GM19397 (cell line): ENCODE data around the gene GSG1L.

ENCODE experiments used
- ATAC-seq: cut with Tn5 transposase; IDR thresholded peaks from one replicate; pipeline ENCODE4 v1.9.1; 2021; ENCODE audit warnings: mild to moderate bottlenecking, moderate library complexity; ENCODE audit not compliant: unreplicated experiment

GSG1L gene

GRCh38 chr16:27800817-27801216, 262.7 kb downstream of the GSG1L start:
- ATAC-seq, result no peak

DNA sequence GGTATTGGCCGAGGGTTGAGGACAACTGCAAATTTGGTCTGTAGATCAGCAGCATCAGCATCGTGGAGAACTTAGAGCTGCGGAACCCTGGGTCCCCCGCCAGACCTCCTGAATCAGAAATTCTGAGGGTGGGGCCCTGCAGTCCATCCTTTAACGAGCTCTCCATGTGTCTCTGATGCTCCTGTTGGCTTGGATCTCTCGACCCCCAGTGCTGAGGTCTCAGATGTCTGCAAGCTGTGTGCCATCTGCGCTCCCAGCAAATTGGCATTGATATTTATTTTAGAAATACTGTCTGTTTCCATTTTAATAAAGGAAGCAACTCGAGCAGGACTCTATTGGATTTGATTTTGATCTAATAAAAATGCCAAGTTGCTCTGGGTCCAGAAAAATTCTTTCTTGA, 263.6 kb downstream of the GSG1L start:
- ATAC-seq, result no peak

- ATAC-seq, result no peak
Observed at GRCh38 chr16:27798241-27798640, 265.3 kb downstream of the GSG1L start.

DNA sequence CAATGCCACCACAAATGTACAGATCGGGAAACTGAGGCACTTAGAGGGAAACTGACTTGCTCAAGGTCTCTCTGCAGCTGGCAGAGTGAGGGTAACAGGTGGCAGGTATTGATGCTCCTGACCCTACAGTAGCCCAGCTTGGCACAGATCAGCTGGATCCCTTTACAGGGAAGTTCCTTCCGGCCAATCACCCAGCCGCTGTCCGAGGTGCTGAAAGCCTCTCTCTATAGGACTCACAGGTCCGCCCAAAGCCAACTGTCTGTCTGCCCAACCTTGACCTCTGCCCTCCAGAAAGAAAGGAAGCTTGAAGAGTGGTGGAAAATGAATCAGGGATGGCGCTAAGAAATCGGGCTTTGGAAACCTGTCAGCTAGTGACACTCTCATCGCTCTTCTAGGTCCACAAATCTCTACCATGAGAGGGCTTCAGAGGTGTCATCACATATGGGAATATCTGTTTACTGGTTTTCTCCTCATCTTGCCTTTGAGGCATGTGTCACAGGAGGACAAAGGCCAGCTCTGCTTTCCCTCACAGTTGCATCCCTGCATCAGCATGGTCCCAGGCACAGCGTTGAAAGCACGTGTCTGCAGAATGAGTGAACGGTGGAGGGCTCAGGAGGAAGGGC, 267.4 kb downstream of the GSG1L start:
- ATAC-seq, result no peak

DNA sequence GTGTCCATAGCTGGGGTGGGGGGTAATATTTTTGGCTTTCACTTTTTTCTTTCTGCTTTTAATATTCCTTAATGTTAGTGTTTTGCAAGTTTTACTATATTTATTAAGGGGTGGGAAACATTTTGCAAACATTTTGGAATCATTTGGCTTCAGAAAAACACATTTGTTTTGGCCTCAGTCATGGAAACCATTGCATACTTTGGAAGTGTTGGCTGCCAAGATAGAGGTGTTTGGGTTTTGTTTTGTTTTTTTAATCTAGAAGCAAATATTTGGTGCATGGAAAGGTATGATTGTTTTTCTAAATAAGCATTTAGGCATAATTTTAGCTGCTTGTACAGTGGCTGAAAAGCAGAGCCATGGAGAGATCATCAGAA, 270.3 kb downstream of the GSG1L start:
- ATAC-seq, result no peak

DNA sequence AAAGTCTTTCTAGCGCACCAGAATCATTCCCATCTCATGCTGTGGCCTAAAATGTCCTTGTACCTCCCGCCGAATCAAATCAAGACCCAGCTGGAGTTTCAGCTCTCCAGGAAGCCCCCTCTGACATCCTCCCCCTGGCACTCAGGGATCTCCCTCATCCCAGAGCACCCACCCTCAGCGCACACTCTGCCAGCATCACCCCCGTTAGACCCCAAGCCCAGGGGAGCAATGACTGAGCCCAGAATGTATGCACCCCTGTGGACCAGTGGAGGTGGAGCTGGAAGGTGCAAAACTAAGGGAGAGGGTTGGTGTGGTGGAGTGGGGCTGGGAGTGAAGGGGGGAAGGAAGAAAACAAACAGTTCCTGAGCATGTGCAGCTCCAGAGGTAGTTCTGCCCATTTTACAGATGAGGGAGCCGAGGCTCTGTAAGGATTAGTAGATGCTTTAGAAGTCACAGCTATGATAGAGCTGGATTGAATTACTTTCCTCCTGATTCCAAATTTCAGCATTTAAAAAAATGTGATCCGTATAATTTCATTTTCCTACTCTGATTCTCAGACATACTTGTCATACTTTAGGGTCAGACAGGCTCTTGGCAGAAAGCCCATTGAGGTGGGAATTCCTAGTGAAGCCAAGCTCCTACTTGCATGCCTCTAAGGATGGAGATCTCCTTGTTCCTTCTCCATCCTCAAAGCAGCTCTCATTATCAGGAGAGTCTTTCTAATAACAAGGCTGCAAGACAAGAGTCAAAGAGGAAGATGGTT, 270.8 kb downstream of the GSG1L start:
- no peak for ATAC-seq

DNA sequence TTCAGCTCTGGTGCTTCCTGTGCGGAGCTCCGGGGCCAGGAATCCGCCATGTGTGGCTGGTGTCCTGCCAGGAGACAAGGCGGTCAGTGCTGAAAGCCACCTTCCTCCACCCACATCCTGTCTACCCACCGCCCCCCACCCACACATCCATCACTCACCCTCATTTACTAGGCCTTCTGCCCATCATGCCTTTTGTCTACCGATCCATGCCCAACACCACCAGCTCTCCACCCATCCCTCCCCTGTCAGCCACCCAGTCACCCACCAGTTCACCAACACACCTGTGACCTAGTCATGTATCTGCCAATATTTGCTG, 272.2 kb downstream of the GSG1L start:
- ATAC-seq, result no peak

GRCh38 chr16:27790546-27791403, 272.7 kb downstream of the GSG1L start:
- ATAC-seq, result no peak

DNA sequence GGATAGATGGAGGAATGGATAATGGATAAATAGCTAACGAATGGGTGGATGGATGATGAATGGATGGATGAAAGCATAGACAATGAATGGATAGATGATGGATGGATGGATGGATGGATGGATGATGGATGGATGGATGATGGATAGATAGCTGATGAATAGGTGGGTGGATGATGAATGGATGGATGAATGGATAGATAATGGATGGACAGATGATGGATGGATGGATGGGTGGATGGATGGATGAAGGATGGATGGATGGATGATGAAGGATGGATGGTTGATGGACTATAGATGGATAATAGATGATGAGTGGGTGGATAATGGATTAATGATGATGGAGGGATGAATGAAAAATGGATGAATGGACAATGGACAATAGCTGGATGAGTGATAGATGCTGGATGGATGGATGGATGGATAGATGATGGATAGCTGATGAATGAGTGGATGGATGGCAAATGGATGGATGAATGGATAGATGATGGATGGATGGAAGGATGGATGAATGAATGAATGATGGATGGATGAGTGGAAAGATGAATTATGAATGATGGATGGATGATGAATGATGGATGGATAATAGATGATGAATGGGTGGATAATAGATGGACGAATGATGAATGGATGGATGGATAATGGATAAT, 273.8 kb downstream of the GSG1L start:
- ATAC-seq, result no peak

DNA sequence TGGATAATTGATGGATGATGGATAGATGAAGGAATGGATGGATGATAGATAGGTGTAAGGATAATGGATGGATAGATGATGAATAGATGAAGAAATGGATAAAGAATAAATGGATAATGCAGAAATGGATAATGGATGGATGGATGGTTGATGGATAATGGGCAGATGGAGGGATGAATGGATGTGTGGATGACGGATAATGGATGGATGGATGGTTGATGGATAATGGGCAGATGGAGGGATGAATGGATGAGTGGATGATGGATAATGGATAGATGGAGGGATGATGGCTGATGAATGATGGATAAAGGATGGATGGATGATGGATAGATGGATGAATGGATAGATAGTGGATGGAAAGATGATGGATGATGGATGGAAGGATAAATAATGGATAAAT, 274.4 kb downstream of the GSG1L start:
- ATAC-seq, result no peak

GRCh38 chr16:27787665-27788064, 275.8 kb downstream of the GSG1L start:
- no peak for ATAC-seq

DNA sequence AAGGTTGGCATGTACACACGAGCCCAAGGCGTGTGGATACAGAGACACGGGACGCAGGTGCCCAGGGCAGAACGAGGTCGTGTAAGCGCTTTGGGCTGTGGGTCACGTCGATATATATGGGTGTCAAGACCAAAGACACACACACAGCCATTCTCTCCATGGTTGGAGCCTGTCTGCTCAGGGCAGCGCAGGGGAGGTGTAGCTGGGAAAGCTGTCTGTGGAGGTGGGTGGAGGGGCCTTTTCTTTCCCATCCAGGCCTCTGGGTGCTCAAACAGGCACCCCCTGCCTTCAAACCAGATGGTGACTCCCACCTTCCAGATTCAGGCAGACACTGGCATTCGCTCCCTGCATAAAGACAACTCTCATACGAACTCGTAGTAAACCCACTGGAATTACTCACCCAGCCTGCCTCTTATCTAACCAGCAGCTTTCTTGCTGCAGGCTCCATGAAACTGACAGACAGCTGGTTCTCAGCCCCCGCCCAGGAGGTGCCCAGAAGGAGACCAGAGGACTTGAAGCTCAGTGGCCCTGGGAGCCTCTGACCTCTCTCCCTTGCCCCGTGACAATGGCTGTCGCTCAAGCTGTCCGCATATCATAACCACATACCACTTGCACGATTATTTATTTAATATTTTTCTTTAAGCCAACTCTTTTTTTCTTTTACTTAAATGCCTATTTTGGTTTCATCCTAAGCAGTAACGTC, 276.4 kb downstream of the GSG1L start:
- no peak for ATAC-seq

- ATAC-seq, result no peak
Observed at GRCh38 chr16:27786221-27786922, 277.1 kb downstream of the GSG1L start.

DNA sequence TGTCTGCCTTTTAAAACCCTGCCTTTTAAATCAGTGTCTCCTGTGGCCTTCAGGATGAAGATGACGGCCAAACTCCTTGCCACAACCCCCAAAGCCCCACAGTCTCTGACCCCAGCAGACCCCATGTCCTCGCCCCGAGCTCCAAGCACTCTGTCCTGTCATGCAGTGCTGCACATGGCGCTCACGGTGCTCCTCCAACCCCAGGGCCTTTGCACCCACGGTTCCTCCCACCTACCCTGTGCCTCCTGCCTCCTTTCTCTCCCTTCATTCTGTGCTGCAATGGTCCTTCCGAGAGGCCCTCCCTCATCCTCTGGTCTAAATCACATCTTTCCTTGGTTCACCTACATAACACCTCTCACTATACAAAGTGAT, 278.2 kb downstream of the GSG1L start:
- ATAC-seq, result no peak

GRCh38 chr16:27784351-27785306, 278.9 kb downstream of the GSG1L start:
- ATAC-seq, result no peak

GRCh38 chr16:27781981-27782880, 281.3 kb downstream of the GSG1L start:
- ATAC-seq, result no peak

DNA sequence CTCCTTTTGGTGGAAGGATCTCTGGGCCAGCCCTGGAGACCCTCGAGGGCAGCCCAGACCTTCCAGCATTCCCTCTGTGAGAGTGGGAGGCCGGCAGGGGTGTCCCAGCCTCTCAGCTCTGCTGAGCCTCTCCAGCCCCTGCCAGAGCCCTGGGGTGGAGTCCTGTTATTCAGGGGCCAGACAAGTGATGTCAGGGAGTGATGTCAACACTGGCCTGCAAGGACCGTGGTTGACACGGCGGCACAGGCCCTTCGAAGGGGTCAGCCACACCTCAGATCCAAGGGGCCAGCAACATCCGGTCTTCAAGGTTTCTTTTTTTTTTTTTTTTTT, 282.4 kb downstream of the GSG1L start:
- no peak for ATAC-seq

DNA sequence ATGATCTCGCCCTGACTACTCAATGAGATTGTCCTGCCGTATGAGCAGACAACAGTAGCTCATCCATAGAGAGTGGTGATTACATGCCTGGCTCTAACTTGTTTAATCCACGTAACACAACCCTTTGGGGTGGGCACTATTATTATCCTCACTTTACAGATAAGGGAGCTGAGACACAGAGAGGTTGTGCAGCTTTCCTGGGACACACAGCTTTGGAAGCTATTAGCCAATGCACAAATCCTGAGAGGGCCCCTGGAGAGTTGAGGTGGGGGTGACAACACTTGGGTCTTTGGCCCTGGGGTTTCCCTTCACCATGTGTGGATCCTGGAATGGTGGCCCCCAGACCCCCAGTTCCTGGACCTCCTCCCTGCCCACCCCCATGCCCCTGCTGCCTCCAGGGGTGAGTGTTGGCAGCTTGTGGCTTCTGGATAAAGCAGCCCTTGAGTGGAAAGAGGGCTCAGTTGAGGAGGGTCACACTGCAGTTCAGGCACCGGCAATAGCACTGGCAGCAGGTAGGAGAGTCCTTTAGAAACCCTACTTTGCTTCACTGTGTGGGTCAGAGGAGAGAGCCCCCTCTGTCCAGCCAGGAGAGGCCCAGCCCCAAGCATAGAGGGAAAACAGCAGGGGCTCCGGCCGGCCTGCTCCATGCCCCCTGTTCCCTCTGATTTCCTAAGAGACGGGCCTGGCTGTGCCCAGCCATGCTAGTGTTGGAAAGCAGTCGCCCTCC, 282.9 kb downstream of the GSG1L start:
- ATAC-seq, result no peak
